Muscle layer of colon (tissue), 2 donors: ENCODE measurements around the gene NUFIP1.
"Not testable (repeated sequence)": the region's sequence is repeated elsewhere in the genome, so short reads cannot be mapped to it uniquely, and the experiment has no call there.

Source experiments
- H3K27ac ChIP-seq: one replicate; pipeline ENCODE4 v1.7.0; 2013; ENCODE audit warnings: low read depth, mild to moderate bottlenecking, low read length, moderate library complexity
- H3K27me3 ChIP-seq, 2 donors: one replicate each; pipeline ENCODE4 v1.7.0; 2013; ENCODE audit warnings: low read length in 2 of 2, mild to moderate bottlenecking in 2 of 2; ENCODE audit not compliant: insufficient read depth in 2 of 2, control insufficient read depth in 1 of 2
- H3K36me3 ChIP-seq: one replicate; pipeline ENCODE4 v1.7.0; 2013; ENCODE audit warnings: mild to moderate bottlenecking, low read length; ENCODE audit not compliant: insufficient read depth
- H3K4me1 ChIP-seq: one replicate; pipeline ENCODE4 v1.7.0; 2013; ENCODE audit warnings: mild to moderate bottlenecking, low read length; ENCODE audit not compliant: insufficient read depth
- H3K4me3 ChIP-seq, 2 donors: one replicate each; pipeline ENCODE4 v1.7.0; 2013; ENCODE audit warnings: low read length in 2 of 2, low read depth in 1 of 2, mild to moderate bottlenecking in 1 of 2, moderate library complexity in 1 of 2
- H3K9ac ChIP-seq: one replicate; pipeline ENCODE4 v1.7.0; 2013; ENCODE audit warnings: low read length
- H3K9me3 ChIP-seq: one replicate; pipeline ENCODE4 v1.7.0; 2013; ENCODE audit warnings: mild to moderate bottlenecking, low read length
- donor health status: abdominal sarcoma.
- donor health status: Adenocarcinoma of cecum.

The NUFIP1 gene

DNA sequence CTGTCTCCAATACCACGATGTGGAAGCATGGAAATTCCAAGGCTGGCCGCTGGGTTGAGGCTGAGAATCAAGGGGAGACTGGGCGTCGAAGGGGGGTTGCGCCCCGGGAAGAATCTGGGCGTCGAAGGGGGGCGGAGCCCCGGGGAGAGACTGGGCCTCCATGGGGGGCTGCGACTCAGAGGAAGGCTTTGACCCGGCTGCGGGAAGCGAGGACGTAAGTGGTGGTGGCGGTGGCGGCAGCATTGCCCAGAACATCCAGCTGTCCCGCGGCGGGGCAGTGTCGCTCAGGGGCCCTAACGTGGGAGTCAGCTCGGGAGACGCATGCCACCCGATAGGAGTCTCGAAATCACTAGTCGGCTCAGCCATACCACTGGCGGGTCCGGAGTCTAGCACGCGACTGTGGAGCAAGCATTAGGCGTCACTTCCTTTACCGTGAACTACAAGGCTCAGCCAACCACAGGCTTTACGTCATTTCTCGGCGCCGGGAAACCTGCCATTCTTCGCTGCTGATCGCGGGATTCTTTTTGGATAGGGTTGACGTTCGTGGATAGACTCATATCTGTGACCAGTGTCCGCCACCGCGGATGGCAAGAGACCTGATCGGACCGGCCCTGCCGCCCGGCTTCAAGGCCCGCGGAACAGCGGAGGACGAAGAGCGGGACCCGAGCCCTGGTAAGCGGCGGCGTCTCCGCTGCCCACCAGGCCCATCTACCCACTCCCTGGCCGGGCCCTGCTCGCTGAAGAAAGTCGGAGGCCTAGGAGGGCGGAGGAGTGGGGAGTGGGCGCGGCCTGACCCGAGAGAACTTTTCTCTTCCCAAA is at the start of gene NUFIP1, which contains the start of gene GPALPP1:
NUFIP1 (minus strand) TSS at position 401 of the 819 bp plus-strand sequence; CDS start at position 366, 35 bp downstream.
GPALPP1 (plus strand) TSS at position 468 of the 819 bp plus-strand sequence; CDS start at position 585, 117 bp downstream.
- peak within 1 kb of the TSS; percentile 97 for H3K9ac ChIP-seq
- peaks cover 37% of the 10 kb centered on the region for H3K4me1 ChIP-seq

DNA sequence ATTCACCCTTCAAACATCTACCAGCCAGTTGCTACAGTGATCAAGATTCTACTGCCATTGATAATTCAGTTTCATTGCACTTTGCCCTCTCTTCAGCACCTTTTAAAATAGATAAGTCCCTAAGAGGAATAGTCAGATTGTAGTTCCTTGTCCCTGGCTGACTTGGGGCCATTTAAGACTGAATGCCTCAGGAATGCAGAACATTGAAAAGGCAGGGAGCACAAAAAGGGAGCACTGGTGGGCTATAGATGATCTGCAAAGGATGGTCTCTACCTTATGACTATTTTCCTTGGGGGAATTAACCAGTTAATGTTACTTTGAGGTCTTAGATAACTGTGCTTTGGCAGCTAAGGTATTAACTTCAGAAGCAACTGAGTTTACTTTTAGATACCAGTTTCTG is 46.9 kb upstream of the NUFIP1 start:
- H3K4me1 ChIP-seq, result no peaks in the 10 kb centered on the region
- no peak overlapping the region for H3K27ac ChIP-seq
- H3K9me3 ChIP-seq, result no peaks in the 10 kb centered on the region
- peaks cover 7% of the 10 kb centered on the region for H3K36me3 ChIP-seq
- no peak overlapping the region for H3K9ac ChIP-seq
- no peaks in the 10 kb centered on the region for H3K27me3 ChIP-seq
- no peak overlapping the region for H3K4me3 ChIP-seq

More for the DNA sequence above, at the start of gene NUFIP1, which contains the start of gene GPALPP1:
- H3K27me3 ChIP-seq, result no peaks in the 10 kb centered on the region
- peak within 1 kb of the TSS; percentile 73 for H3K27ac ChIP-seq
- peaks cover 5% of the 10 kb centered on the region for H3K36me3 ChIP-seq
- H3K9me3 ChIP-seq, result no peaks in the 10 kb centered on the region
- peak within 1 kb of the TSS; percentile 98 to 99 for H3K4me3 ChIP-seq

DNA sequence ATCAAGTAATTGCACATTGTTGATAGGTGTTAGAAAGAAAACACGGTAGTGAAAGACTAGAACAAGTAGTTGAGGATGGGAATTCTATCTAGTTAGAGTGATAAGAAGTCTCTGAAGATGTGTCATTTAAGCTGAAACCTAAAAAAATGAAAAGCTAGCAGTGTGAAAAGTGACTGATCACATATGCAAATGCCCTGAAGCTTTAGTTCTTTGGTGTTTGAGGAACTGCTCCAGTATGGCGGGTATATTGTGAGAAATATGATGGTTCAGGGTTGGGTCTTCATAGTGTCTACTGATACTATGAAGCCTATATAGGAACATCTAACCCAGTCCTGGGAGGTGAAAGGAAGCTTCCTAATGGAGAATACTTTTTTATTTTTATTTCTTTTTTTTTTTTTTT is 45.1 kb upstream of the NUFIP1 start:
- Histone ChIP-seq H3K27me3 (no peaks in the 10 kb centered on the region), H3K36me3 (peaks cover 7% of the 10 kb centered on the region), H3K4me3 (no peak overlapping the region), H3K9me3 (no peaks in the 10 kb centered on the region), H3K9ac (no peak overlapping the region), H3K27ac (no peak overlapping the region), H3K4me1 (no peaks in the 10 kb centered on the region)

DNA sequence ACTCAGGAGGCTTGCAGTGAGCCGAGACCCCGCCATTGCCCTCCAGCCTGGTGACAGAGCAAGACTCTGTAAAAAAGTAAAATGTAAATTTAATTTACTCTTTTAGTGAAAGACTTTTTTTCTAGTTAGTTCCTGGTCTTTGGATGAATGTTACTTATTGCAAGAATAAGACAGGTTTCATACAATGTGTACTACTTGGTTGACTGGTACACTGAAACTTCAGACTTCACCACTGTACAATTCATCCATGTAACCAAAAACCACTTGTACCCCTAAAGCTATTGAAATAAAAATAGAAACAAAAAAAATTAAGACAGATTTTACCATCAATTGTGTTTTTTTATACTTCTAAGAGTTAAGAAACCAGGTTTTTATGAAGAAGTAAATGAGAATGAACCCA is 35.6 kb upstream of the NUFIP1 start:
- peaks cover 36% of the 10 kb centered on the region for H3K36me3 ChIP-seq
- no peak overlapping the region for H3K27ac ChIP-seq
- no peak overlapping the region for H3K4me3 ChIP-seq
- H3K27me3 ChIP-seq, result no peaks in the 10 kb centered on the region
- no peaks in the 10 kb centered on the region for H3K4me1 ChIP-seq
- H3K9ac ChIP-seq, result no peak overlapping the region
- no peaks in the 10 kb centered on the region for H3K9me3 ChIP-seq

DNA sequence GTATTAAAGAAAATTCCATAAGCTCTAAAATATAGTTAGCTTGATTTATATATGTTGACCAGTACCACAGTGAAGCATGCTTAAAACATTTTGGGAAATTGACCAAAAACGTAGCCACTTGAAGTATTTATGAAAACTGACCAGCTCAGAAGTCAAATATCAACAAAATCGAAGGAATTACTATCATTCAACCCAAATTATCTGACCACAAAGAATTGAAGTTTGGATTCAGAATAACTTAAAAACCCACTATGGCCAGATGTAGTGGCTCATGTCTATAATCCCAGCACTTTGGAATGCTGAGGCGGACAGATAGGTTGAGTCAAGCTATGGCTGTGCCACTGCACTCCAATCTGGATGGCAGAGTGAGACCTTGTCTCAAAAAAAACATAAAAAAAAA is 32.0 kb upstream of the NUFIP1 start:
- no peaks in the 10 kb centered on the region for H3K27me3 ChIP-seq
- no peak overlapping the region for H3K27ac ChIP-seq
- H3K9ac ChIP-seq, result no peak overlapping the region
- no peaks in the 10 kb centered on the region for H3K9me3 ChIP-seq
- no peak overlapping the region for H3K4me3 ChIP-seq
- H3K36me3 ChIP-seq, result peaks cover 24% of the 10 kb centered on the region
- no peaks in the 10 kb centered on the region for H3K4me1 ChIP-seq

DNA sequence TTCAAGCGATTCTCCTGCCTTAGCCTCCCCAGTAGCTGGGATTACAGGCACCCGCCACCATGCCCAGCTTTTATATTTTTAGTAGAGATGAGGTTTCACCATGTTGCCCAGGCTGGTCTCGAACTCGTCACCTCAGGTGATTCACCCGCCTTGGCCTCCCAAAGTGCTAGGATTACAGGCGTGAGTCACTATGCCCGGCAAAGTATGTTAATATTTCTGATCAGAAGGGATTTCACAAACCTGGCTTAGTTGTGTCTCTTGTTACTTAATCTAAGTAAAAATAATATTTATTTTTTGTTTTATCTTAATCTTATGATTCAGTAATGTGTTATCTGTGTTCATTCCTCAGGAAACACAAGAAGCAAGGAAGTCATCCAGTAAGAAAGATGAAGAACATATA is 30.7 kb upstream of the NUFIP1 start:
- peaks cover 29% of the 10 kb centered on the region for H3K36me3 ChIP-seq
- not testable (repeated sequence) for H3K9me3 ChIP-seq, H3K4me1 ChIP-seq, H3K27me3 ChIP-seq, H3K4me3 ChIP-seq, H3K9ac ChIP-seq, H3K27ac ChIP-seq

DNA sequence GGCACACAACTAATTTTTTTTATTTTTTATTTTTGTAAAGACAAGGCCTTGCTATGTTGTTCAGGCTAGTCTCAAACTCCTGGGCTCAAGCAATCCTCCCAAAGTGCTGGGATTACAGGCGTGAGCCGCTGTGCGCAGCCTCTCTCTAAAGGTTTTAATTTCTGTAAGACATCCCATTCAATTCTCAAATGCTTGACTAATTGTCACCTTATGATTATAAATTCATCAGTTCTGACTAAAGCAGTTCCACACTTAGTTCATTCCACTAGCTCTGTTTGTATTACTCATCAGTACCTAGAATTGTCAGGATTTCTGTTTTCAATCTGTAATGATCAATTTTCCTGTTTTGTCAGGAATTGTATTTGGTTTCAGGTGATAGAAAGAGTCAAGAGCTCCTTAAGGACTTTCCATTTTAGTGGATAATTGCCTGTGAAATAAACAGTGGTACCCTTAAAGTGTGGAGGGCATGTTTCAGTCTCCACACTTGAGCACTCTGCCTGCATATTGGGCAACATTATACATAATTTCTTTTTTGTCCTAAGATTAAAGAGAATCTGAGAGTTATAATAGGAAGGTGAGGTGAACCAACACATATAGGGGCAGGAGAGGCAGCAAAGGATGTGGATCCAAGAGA is 27.6 kb upstream of the NUFIP1 start:
- H3K4me1 ChIP-seq, result no peaks in the 10 kb centered on the region
- peaks cover 35% of the 10 kb centered on the region for H3K36me3 ChIP-seq
- no peak overlapping the region for H3K27ac ChIP-seq
- H3K9ac ChIP-seq, result no peak overlapping the region
- no peaks in the 10 kb centered on the region for H3K27me3 ChIP-seq
- H3K9me3 ChIP-seq, result no peaks in the 10 kb centered on the region
- H3K4me3 ChIP-seq, result no peak overlapping the region

DNA sequence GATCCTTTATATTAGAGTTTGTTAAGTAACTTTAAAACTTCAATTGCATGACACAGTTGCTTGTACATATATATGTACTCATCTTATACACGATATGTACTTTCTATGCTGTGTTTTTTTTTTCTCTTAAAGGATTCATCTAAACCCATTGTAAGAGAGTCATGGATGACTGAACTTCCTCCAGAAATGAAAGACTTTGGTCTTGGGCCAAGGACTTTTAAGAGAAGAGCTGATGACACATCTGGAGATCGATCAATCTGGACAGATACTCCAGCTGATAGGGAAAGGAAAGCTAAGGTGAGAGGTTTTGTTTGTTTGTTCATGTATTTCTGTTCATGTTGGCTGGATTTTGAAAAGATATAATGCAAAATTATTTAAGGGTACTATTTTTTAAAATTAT is 26.0 kb upstream of the NUFIP1 start:
- Histone ChIP-seq H3K27me3 (no peaks in the 10 kb centered on the region), H3K4me3 (no peak overlapping the region), H3K9ac (no peak overlapping the region), H3K36me3 (peaks cover 35% of the 10 kb centered on the region), H3K9me3 (no peaks in the 10 kb centered on the region), H3K4me1 (no peaks in the 10 kb centered on the region), H3K27ac (no peak overlapping the region)

DNA sequence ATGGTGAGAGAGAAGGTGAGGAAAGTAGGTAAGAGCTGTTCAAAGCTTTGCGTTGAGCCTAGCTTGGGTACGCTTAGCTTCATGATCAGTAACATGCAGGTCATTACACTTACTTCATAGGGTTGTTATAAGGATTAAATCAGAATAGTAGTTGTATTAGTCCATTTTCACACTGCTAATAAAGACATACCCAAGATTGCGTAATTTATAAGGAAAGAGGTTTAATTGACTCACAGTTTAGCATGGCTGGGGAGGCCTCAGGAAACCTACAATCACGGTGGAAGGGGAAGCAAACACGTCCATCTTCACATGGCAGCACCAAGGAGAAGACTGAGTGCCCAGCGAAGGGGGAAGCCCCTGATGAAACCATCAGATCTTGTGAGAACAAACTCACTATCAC is 21.9 kb upstream of the NUFIP1 start:
- no peak overlapping the region for H3K4me3 ChIP-seq
- H3K9me3 ChIP-seq, result no peaks in the 10 kb centered on the region
- H3K36me3 ChIP-seq, result peaks cover 58% of the 10 kb centered on the region
- H3K4me1 ChIP-seq, result no peaks in the 10 kb centered on the region
- H3K9ac ChIP-seq, result no peak overlapping the region
- no peaks in the 10 kb centered on the region for H3K27me3 ChIP-seq
- H3K27ac ChIP-seq, result no peak overlapping the region

DNA sequence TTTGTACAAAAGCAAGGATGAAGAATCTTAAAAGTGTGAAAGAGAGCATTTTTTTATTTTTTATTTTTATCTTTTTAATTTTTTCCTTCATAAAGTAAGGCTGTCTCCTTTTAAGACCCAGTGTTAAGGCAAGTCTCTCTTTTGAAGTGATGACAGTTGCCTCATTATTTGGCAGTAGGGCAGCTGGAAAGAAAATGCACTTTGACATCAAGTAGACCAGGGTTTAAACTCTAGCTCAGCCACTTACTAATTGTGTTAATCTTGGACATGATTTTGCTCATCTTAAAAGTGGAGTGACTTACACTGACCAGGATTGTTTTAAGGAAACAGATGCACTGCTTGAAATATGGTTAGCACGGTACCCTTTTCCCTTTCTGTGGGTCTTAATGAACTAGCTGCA is 18.6 kb upstream of the NUFIP1 start:
- Histone ChIP-seq H3K9me3 (no peaks in the 10 kb centered on the region), H3K27ac (no peak overlapping the region), H3K9ac (no peak overlapping the region), H3K27me3 (no peaks in the 10 kb centered on the region), H3K36me3 (peaks cover 50% of the 10 kb centered on the region), H3K4me3 (no peak overlapping the region), H3K4me1 (no peaks in the 10 kb centered on the region)

DNA sequence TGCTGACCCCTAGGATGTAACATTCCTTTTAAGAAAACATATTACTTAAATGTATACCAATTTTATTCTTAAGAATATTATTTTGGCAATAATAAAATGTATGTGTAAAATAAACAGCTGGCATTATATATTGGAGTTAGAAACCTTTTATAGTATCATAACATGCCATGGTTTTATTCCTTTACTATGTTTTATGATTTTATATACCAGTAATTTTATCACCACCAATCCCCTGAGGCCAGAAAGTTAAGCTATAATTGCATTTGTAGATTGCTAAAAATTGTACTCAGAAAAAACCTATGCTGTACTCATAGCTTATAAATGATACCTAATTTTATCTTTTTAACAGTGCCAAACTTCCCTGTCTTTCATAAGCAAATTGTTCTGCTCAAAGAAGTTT is 18.0 kb upstream of the NUFIP1 start:
- H3K27ac ChIP-seq, result no peak overlapping the region
- no peaks in the 10 kb centered on the region for H3K4me1 ChIP-seq
- peaks cover 50% of the 10 kb centered on the region for H3K36me3 ChIP-seq

More for the DNA sequence above, 18.0 kb upstream of the NUFIP1 start:
- no peak overlapping the region for H3K4me3 ChIP-seq
- no peaks in the 10 kb centered on the region for H3K27me3 ChIP-seq
- no peak overlapping the region for H3K9ac ChIP-seq
- H3K9me3 ChIP-seq, result no peaks in the 10 kb centered on the region
